Right lobe of liver (tissue), 4 donors: ENCODE results near the gene HSPA12A.

Source experiments
- POLR2A ChIP-seq: fragments of 450-650 bp; IDR thresholded peaks from one replicate; pipeline ENCODE4 v1.6.1; 2017; ENCODE audit warnings: antibody characterized with exemption, mild to moderate bottlenecking
- TF ChIP-seq, protein P1 (sequence below), 4 donors: fragments of 200-600 bp in 3 of 4; fragments of 450-650 bp in 1 of 4; IDR thresholded peaks; one replicate each; pipeline versions ENCODE4 v1.5.1 to v1.8.0; 2016 to 2022; ENCODE audit warnings: antibody characterized with exemption in 4 of 4, mild to moderate bottlenecking in 2 of 4
- donor health status: DM: no; HTN: no; CAD: no.
- donor health status: DM: no; HTN: no; CAD: no.
- donor health status: DM: no; HTN: yes; CAD: no.

GRCh38 chr10:116729243-116729642 lies 13.1 kb downstream of the HSPA12A start:
- TF ChIP-seq POLR2A = no peak
- TF ChIP-seq, protein P1, sequence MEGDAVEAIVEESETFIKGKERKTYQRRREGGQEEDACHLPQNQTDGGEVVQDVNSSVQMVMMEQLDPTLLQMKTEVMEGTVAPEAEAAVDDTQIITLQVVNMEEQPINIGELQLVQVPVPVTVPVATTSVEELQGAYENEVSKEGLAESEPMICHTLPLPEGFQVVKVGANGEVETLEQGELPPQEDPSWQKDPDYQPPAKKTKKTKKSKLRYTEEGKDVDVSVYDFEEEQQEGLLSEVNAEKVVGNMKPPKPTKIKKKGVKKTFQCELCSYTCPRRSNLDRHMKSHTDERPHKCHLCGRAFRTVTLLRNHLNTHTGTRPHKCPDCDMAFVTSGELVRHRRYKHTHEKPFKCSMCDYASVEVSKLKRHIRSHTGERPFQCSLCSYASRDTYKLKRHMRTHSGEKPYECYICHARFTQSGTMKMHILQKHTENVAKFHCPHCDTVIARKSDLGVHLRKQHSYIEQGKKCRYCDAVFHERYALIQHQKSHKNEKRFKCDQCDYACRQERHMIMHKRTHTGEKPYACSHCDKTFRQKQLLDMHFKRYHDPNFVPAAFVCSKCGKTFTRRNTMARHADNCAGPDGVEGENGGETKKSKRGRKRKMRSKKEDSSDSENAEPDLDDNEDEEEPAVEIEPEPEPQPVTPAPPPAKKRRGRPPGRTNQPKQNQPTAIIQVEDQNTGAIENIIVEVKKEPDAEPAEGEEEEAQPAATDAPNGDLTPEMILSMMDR (IDR thresholded peaks at IDR 0.05) = no peak
